GM12878 (cell line): ENCODE measurements around the gene CD70. TPM values are rescaled to one million over a fixed set of nuclear protein-coding genes. Genes with fewer than 3 reads are reported as not detected.

ENCODE experiments used
- BACH1 ChIP-seq: fragments of 450-650 bp; IDR thresholded peaks from 2 replicates; pipeline ENCODE4 v1.6.1; 2017; ENCODE audit warnings: mild to moderate bottlenecking, borderline replicate concordance
- CBX5 ChIP-seq: sonication (generic); IDR thresholded peaks from 2 replicates; pipeline ENCODE4 v1.6.1; 2016; ENCODE audit warnings: low read depth, moderate library complexity, mild to moderate bottlenecking, inconsistent platforms
- EP300 ChIP-seq, 2 experiments: fragments of 150-350 bp in 1 of 2; IDR thresholded peaks; 2 replicates each; pipeline ENCODE4 v1.6.1; 2011 to 2012; ENCODE audit warnings: low read depth in 2 of 2, low read length in 2 of 2, borderline replicate concordance in 1 of 2, improper control_type of control experiment in 1 of 2, inconsistent platforms in 1 of 2; ENCODE audit not compliant: control insufficient read depth in 1 of 2
- HDAC2 ChIP-seq: fragments of 200-600 bp; sonication (generic); IDR thresholded peaks from 2 replicates; pipeline ENCODE4 v1.6.1; 2017
- HDAC6 ChIP-seq: fragments of 200-600 bp; sonication (generic); IDR thresholded peaks from one replicate; pipeline ENCODE4 v1.8.0; 2017; ENCODE audit warnings: antibody characterized with exemption; ENCODE audit not compliant: unreplicated experiment
- IKZF2 ChIP-seq, 2 experiments: fragments of 450-650 bp; IDR thresholded peaks; 2 replicates each; pipeline ENCODE4 v1.6.1; 2017; ENCODE audit warnings: mild to moderate bottlenecking in 2 of 2, moderate library complexity in 2 of 2
- JUNB ChIP-seq: IDR thresholded peaks from 2 replicates; pipeline ENCODE4 v1.6.1; 2016; ENCODE audit warnings: antibody characterized with exemption, mild to moderate bottlenecking
- NBN ChIP-seq: fragments of 450-650 bp; IDR thresholded peaks from 2 replicates; pipeline ENCODE4 v1.6.1; 2016
- NR2C1 ChIP-seq: fragments of 450-650 bp; IDR thresholded peaks from 2 replicates; pipeline ENCODE4 v1.6.1; 2017; ENCODE audit warnings: antibody characterized with exemption, mild to moderate bottlenecking, moderate library complexity
- NR2F1 ChIP-seq: fragments of 450-650 bp; conservative IDR thresholded peaks from 2 replicates; pipeline ENCODE4 v1.6.1; 2017; ENCODE audit warnings: mild to moderate bottlenecking
- PAX5 ChIP-seq: IDR thresholded peaks from 2 replicates; pipeline ENCODE4 v1.6.1; 2011; ENCODE audit warnings: low read depth, low read length, borderline replicate concordance
- PML ChIP-seq: IDR thresholded peaks from 2 replicates; pipeline ENCODE4 v1.6.1; 2012; ENCODE audit warnings: low read length, inconsistent platforms
- SMC3 ChIP-seq: IDR thresholded peaks from 2 replicates; pipeline ENCODE4 v1.6.1; 2011; ENCODE audit warnings: low read length, improper control_type of control experiment, borderline replicate concordance
- STAT1 ChIP-seq: fragments of 450-650 bp; conservative IDR thresholded peaks from 2 replicates; pipeline ENCODE4 v1.6.1; 2014; ENCODE audit warnings: antibody characterized with exemption, mild to moderate bottlenecking
- STAT3 ChIP-seq: IDR thresholded peaks from 2 replicates; pipeline ENCODE4 v1.6.1; 2011; ENCODE audit warnings: low read depth, low read length, improper control_type of control experiment
- TBL1XR1 ChIP-seq: IDR thresholded peaks from 2 replicates; pipeline ENCODE4 v1.6.1; 2012; ENCODE audit warnings: low read depth, low read length, improper control_type of control experiment
- TCF12 ChIP-seq: IDR thresholded peaks from 2 replicates; pipeline ENCODE4 v1.6.1; 2011; ENCODE audit warnings: low read depth, mild to moderate bottlenecking, low read length
- TCF7 ChIP-seq: IDR thresholded peaks from 2 replicates; pipeline ENCODE4 v1.6.1; 2014; ENCODE audit warnings: antibody characterized with exemption, borderline replicate concordance
- ZBED1 ChIP-seq: IDR thresholded peaks from 2 replicates; pipeline ENCODE4 v1.6.1; 2016; ENCODE audit warnings: borderline replicate concordance
- ZZZ3 ChIP-seq: IDR thresholded peaks from 2 replicates; pipeline ENCODE4 v1.6.1; 2011; ENCODE audit warnings: low read depth; ENCODE audit not compliant: control insufficient read depth, insufficient read length
- polyA plus RNA-seq, 11 experiments: library from polyadenylated mRNA; depleted of rRNA in 4 of 11; unstranded in 6 of 11; stranded (reverse) in 5 of 11; fragments of >200 nt; fragmentation: Nextera tagmentation in 4 of 11; fragmentation: Illumina TruSeq in 1 of 11; extraction: Ambion mirVana in 4 of 11; extraction: Trizol in 1 of 11; gene quantifications; 1 replicate in 1 of 11; 2 replicates in 10 of 11; pipeline versions ENCODE4 v1.2.1 to v1.2.3, GENCODE V29; 2011 to 2016; ENCODE audit warnings: inconsistent platforms in 2 of 11, missing spikeins in 2 of 11, low read depth in 1 of 11
- total RNA-seq, 4 experiments: library from RNA; depleted of rRNA in 3 of 4; stranded (reverse); fragments of >200 nt in 3 of 4; fragmentation: Illumina TruSeq in 1 of 4; extraction: Trizol in 1 of 4; gene quantifications; 2 replicates each; pipeline versions ENCODE4 v1.2.1 to v1.2.3, GENCODE V29; 2013 to 2021
- TF ChIP-seq, protein P1 (sequence below): fragments of 450-650 bp; conservative IDR thresholded peaks from 2 replicates; pipeline ENCODE4 v1.6.1; 2017; ENCODE audit warnings: mild to moderate bottlenecking, moderate library complexity
- TF ChIP-seq, protein P2 (sequence below): IDR thresholded peaks from 2 replicates; pipeline ENCODE4 v1.6.1; 2012; ENCODE audit warnings: improper control_type of control experiment, low read depth, low read length; ENCODE audit not compliant: insufficient replicate concordance
- TF ChIP-seq, protein P3 (sequence below): fragments of 450-650 bp; IDR thresholded peaks from 2 replicates; pipeline ENCODE4 v1.6.1; 2016; ENCODE audit warnings: mild to moderate bottlenecking

Gene CD70
- total and polyA plus RNA-seq, 10 of the 15 experiments (the other 5 are each of a cell fraction or from before 2014, with no cell fraction given), result 16.4 to 441 (median 265) TPM

DNA sequence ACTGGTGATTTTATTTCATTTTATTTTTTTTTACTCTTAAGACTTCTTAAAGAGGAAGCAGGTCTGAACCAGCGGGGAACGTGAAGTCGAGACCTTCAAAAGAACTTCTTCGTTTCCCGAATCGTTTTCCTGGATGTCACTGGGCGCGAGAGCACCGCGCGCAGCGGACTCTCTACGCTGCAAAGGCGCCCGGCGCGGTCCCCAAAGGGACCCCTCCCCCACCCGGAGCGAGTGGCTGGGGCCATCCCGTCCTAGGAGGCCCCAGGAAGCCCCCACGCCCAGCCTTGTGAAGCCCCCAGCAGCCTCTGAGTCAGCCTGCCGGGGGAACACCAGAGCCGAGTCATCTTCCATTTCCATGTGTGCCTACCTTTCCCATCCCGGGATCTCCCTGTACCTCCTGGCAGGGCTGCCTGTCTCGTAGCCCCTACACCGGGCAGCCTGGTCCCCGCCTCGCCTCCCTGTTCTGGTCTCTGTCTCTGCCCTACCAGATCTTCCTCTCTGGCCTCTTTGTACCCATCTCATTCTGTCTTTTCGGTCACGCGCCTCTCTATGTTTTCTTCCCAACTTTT is 608 bp downstream of the CD70 start (continued):
- TF ChIP-seq ZBED1, result no peak
- TF ChIP-seq EP300 (IDR thresholded peaks at IDR 0.05; ENCODE audit: borderline replicate concordance in 1 of 2, control insufficient read depth in 1 of 2, low read depth in 2 of 2, low read length in 2 of 2), result no peak
- TF ChIP-seq NBN, result 0 out of 2 replicates have a peak, but pooled peaks have one; percentile 34
- TF ChIP-seq NR2C1, result no peak
- TF ChIP-seq, protein P1, sequence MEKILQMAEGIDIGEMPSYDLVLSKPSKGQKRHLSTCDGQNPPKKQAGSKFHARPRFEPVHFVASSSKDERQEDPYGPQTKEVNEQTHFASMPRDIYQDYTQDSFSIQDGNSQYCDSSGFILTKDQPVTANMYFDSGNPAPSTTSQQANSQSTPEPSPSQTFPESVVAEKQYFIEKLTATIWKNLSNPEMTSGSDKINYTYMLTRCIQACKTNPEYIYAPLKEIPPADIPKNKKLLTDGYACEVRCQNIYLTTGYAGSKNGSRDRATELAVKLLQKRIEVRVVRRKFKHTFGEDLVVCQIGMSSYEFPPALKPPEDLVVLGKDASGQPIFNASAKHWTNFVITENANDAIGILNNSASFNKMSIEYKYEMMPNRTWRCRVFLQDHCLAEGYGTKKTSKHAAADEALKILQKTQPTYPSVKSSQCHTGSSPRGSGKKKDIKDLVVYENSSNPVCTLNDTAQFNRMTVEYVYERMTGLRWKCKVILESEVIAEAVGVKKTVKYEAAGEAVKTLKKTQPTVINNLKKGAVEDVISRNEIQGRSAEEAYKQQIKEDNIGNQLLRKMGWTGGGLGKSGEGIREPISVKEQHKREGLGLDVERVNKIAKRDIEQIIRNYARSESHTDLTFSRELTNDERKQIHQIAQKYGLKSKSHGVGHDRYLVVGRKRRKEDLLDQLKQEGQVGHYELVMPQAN, result no peak
- TF ChIP-seq, protein P2, sequence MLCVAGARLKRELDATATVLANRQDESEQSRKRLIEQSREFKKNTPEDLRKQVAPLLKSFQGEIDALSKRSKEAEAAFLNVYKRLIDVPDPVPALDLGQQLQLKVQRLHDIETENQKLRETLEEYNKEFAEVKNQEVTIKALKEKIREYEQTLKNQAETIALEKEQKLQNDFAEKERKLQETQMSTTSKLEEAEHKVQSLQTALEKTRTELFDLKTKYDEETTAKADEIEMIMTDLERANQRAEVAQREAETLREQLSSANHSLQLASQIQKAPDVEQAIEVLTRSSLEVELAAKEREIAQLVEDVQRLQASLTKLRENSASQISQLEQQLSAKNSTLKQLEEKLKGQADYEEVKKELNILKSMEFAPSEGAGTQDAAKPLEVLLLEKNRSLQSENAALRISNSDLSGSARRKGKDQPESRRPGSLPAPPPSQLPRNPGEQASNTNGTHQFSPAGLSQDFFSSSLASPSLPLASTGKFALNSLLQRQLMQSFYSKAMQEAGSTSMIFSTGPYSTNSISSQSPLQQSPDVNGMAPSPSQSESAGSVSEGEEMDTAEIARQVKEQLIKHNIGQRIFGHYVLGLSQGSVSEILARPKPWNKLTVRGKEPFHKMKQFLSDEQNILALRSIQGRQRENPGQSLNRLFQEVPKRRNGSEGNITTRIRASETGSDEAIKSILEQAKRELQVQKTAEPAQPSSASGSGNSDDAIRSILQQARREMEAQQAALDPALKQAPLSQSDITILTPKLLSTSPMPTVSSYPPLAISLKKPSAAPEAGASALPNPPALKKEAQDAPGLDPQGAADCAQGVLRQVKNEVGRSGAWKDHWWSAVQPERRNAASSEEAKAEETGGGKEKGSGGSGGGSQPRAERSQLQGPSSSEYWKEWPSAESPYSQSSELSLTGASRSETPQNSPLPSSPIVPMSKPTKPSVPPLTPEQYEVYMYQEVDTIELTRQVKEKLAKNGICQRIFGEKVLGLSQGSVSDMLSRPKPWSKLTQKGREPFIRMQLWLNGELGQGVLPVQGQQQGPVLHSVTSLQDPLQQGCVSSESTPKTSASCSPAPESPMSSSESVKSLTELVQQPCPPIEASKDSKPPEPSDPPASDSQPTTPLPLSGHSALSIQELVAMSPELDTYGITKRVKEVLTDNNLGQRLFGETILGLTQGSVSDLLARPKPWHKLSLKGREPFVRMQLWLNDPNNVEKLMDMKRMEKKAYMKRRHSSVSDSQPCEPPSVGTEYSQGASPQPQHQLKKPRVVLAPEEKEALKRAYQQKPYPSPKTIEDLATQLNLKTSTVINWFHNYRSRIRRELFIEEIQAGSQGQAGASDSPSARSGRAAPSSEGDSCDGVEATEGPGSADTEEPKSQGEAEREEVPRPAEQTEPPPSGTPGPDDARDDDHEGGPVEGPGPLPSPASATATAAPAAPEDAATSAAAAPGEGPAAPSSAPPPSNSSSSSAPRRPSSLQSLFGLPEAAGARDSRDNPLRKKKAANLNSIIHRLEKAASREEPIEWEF, result no peak
- no peak for TF ChIP-seq PAX5
- no peak for TF ChIP-seq STAT3
- TF ChIP-seq STAT1, result no peak
- no peak for TF ChIP-seq JUNB
- TF ChIP-seq ZZZ3, result no peak
- TF ChIP-seq HDAC6, result no peak
- TF ChIP-seq, protein P3, sequence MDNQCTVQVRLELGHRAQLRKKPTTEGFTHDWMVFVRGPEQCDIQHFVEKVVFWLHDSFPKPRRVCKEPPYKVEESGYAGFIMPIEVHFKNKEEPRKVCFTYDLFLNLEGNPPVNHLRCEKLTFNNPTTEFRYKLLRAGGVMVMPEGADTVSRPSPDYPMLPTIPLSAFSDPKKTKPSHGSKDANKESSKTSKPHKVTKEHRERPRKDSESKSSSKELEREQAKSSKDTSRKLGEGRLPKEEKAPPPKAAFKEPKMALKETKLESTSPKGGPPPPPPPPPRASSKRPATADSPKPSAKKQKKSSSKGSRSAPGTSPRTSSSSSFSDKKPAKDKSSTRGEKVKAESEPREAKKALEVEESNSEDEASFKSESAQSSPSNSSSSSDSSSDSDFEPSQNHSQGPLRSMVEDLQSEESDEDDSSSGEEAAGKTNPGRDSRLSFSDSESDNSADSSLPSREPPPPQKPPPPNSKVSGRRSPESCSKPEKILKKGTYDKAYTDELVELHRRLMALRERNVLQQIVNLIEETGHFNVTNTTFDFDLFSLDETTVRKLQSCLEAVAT, result peak; percentile 97
- no peak for TF ChIP-seq TCF7
- no peak for TF ChIP-seq TCF12
- TF ChIP-seq NR2F1, result no peak
- no peak; the same call in 1 of the 2 replicates for TF ChIP-seq PML
- TF ChIP-seq HDAC2, result no peak
- TF ChIP-seq IKZF2 (IDR thresholded peaks at IDR 0.05), result no peak; a peak in 1 of 4 replicates
- TF ChIP-seq TBL1XR1, result no peak
- TF ChIP-seq CBX5, result no peak
- peak; percentile 8; the same call in 1 of the 2 replicates for TF ChIP-seq BACH1
- TF ChIP-seq SMC3, result no peak
- TF ChIP-seq, all 136 proteins: peak for 11
